Ramos (cell line): ENCODE results near the gene DENND1C.
"Not testable (repeated sequence)": the region's sequence is repeated elsewhere in the genome, so short reads cannot be mapped to it uniquely, and the experiment has no call there.

Source experiments
- in situ Hi-C: fragments of 300-500 bp; cut with MboI; formaldehyde crosslinking; loops from one replicate; pipeline ENCODE4 v1.14.3; 2022; ENCODE audit warnings: low sequenced_read_pairs; ENCODE audit not compliant: unreplicated experiment

DENND1C gene

DNA sequence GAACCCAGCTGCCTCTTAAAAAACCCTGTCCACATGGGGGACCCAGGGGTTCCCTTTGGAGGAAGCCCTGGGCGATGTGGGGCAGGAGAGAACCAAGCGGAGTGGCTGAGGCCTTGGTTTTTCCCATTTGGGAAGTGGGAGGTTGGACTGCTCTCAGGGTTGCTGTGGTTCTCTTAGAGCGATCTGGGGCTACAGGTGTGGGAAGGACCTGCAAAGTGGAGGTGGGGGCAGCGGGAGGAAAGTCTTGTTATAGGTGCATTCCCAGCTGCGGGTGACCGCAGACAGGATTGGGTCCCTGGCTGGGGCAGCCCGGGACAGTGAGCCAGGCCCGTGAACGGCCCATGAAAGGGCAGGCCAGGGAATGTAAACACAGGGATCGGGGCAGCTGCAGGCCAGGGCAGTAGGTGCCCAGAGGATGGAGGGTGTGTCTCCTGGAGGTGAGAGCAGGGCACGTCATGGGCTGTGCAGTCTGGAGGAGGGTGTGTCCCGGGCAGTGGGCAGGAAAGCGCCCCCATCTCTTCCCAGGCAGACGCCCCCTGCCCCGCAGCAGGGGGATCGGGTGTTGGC lies 22.8 kb downstream of the DENND1C start:
- in situ Hi-C loops = no loop called here

DNA sequence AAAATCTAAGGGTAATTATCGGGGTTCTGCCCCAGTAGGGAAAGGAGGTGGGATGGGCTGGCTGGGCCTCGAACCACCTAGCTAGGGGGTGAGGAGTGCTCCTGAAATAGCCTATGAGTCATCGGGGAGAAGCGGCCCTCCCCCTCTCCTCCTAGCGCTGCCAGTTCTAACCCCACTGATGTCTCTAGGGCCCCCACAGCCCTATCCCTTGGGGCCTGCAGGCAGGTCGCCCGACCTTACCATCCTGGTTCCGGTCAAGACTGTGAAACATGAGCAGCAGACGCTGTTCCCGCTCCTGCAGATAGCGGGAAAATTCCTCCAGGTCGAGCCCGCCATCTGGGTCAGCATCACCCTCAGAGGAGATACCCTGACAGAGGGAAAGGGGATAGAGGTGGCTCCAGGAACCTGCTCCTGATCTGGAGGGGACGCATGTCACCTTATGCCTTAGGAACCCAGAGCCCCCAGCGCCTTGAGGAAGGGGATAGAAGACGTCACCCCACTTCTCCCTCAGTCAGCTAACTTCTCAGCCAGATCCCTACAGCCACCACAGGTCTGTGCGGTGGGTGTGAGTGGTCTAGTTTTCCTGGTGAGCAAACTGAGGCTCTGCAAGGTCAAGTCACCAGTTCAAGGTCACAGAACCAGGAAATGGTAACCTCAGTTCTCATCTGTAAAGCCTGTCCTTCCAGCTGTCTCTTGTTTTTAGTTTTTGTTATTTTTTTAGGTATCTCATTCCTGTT lies 23.5 kb downstream of the DENND1C start:
- in situ Hi-C loops = no loop called here

DNA sequence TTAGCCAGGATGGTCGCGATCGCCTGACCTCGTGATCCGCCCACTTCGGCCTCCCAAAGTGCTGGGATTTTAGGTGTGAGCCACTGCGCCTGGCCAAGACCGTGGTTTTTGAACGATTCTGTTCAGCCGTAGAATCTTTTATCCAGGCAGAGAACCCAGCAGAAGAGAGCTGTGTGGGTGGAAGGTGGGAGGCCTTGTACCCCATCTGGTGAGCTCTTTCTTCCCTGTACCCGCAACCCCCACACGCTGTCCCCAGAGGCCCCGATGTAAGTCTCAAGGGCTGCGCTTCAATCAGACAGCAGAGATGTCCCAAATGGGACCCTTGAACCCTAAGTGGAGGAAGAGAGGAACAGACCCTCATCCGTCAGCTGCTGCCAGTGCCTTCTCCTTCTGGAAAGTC lies 25.7 kb downstream of the DENND1C start:
- in situ Hi-C loops = no loop called here

DNA sequence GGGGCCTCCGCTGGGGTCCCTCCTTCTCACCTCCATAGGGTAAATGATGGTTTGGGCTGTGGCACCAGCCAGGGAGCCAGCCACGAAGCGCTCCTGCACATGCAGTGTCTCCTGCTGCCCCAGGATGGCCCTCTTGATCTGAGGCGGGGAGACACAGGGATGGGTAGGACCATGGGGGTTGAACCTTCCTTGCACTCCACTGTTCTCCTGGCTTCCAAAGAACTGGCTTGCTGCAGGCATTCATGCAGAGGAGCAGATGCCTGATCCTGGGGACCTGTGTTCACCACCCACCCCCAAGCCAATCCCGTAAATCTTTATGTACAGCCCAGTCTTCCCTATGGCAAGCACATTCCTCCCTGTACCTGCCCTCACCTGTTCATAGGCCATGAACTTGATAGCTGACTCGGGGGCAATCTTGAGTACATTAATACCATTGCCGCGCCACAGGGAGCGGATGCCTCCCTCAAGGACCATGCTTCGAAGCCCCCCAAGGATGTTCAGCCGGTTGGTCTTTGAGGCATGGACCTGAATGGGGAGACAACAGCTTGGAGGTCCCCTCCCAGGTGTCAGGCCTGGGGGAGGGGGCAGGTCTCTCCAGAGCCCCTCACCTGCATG lies 27.5 kb downstream of the DENND1C start:
- in situ Hi-C loops = no loop called here

DNA sequence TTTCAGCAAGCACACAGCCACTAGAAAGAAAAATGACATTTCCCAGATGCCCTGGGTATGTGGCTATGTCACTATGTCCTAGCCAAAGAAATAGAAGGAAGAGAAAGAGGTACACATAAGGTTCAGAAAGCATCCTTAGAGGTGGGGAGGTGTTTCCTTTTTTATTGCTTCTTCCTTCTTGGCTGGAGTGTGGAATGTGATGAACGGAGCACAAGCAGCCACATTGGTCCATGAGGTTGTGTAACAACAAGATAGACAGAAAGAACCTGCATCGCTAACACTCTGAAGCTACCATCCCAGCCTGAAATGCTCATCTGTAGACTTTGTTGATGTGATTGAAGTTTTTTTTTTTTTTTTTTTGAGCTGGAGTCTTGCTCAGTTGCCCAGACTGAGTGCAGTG lies 28.7 kb downstream of the DENND1C start:
- in situ Hi-C loops = no loop called here

DNA sequence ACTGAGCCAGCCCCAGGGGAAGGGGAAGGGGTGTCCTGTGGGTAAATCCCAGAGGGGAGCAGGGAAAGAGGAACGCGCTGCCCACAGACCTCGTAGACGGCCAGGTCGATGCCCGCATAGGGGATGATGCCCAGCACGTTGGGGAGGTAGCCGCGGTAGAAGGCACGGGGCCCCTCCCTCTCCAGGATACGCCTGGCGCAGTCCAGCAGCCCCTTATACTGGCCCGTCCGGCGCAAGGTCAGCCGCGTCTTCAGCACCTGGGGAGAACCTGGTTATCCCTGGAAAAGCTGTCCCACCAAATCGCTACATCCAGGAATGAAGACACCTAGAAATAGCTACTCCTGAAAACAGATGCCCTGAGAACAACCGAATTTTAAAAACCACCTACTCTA lies 29.4 kb downstream of the DENND1C start:
- in situ Hi-C loops = no loop called here

DNA sequence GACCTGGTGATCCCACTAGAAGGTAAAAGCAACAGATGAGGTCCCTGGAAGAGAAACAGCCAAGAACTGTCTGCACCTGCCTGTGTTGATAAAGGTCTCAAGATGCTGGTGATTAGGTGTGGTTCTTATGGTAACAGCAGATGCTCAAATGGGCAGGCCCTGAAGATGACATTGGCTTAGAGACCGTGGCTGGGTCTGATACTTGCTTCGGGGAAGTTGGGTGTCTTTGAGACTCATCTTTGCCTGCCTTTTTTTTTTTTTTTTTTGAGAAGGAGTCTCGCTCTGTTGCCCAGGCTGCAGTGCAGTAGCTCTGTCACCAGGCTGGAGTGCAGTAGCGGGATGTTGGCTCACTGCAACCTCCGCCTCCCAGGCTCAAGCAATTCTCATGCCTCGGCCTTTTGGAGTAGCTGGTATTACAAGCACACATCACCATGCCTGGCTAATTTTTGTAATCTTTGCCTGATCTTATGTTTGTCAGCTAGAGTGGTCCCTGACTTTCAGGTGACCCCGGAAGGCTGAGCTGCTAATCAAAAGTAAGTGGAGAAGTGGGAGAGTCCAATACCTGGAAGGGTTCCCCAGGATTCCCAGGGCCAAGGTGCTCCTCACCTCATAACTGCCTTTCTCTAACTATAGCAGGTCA lies 29.9 kb downstream of the DENND1C start:
- in situ Hi-C loops = no loop called here

DNA sequence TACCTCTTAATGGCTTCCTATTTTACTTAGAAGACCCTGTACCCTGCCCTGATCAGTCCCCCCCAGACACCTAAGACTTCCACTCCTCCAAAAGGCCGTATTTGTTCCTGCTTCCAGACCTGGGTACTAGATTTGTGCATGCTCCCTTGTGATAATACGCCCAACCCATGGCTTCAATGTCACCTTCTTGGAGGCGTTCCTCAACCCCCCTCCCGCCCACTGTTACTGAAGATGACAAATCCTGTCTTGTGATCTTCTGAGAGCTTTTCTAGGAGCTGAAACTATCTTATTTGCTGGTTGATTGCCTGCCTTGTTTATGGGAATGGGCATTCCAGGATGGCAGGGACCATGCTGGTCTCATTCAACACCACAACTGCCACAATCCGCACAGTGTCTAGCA lies 31.4 kb downstream of the DENND1C start:
- in situ Hi-C loops = no loop called here

DNA sequence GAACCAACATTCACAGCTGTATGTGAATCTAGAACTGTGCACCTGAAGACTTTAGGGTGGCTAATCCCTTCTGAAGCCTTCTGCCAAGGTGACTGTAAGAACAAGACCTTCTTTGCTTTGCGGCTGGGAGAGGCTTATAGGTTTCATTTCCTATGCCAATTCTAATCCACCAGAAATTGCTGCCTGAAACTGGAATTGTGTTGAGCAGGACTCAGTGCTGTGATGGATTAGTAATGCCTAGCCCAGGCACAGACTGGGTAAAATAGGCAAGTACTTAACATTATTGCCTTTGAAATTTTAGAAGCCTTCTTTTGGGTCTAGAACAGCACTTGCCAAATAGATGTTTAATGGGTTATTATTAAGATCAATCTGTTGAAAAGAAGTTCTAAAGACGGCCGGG lies 33.5 kb downstream of the DENND1C start:
- in situ Hi-C loops = no loop called here

DNA sequence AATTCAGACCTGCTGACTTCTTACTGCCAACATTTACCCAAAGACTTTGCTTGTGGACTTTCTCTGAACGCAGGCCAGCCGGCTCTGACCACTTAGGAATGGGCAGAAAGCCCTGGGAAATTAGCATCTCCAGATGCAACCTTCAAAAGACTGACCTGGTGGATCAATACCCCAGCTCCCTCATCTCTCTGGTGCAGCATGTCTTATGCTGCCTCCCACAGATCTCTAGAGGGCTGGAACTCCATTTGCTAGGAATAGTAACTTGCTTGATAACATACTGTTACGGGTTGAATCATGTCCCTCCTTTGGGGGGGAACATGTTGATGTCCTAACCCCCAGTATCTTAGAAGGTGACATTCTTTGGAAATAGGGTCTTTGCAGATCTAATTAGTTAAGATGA lies 35.1 kb downstream of the DENND1C start:
- in situ Hi-C loops = no loop called here

DNA sequence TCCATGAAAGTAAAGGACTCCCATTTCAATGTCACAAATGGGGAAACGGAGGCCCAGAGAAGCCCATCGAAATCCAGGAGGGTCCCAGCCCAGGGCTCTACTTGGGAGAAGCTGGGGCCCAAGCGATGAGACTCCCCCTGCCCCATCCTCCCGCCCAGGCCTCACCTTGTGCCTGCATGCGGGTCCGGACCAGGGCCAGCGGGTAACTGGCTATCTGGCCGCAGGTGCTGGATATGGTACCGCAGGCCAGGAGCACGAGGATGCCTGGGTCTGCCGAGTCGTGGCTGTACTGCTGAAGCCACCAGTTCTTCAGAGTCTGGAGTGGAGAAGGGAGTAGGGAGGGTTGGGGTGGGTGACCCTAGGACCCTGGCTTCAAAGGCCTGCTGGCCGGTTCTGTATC lies 37.6 kb downstream of the DENND1C start:
- in situ Hi-C loops = no loop called here

DNA sequence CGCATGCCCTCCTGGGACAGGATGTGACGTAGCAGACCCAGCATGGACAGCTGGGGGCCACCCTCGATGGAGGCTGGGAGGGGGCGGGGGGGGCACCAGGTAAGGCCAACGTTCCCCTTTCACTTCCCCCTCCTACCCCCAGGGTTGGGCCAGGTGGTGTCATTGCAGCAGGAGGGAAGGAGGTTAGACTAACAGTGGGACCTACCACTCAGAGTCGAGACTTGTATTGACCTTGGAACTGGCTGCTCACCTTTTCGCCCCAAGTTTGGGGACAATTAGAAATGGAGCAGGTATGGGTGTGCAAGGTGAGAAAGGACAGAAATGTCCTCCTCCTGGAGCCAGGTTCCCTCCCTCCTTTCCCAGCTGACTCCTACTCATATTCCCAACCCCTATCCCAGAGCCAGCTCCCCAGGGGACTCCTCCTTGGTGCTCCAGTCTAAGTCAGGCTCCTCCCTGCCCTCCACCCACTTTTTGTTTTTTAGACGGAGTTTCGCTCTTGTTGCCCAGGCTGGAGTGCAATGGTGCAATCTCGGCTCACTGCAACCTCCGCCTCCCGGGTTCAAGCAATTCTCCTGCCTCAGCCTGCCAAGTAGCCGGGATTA lies 39.4 kb downstream of the DENND1C start:
- in situ Hi-C loops = no loop called here

DNA sequence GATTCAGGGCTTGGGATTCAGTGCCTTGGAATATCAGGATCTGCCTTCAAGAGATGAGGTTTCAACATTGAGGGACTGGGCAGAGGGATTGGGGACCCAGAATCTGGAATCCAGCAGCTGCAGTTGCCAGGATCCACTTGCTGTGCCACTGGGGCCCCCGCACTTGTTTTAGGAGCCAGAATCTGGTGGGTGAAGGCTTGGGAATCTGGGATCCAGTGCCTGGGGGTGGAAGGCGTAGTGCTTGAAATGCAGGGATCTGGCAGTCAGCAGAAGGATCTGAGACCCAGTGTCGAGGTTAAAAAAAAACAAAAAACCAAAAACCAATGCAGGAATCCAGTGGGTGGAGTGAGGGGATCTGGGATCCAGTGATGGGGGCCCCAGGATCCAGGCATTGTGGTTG lies 40.7 kb downstream of the DENND1C start:
- in situ Hi-C loops = no loop called here

DNA sequence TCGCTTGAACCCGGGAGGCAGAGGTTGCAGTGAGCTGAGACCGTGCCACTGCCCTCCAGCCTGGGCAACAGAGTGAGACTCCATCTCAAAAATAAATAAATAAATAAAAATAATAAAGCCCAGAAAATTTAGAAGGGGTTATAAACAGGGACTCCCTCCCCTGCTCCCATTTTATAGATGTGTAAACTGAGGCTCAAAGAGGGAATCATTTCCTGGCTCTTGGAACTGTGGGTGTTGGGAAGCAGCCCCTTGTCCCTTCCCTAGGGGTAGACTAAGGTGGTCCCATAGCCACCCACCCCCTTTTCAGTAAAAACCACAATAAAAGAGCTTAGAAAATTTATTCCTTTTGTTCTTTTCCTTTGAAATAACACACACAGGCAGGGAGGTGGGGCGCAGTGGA lies 41.8 kb downstream of the DENND1C start:
- in situ Hi-C loops = no loop called here

DNA sequence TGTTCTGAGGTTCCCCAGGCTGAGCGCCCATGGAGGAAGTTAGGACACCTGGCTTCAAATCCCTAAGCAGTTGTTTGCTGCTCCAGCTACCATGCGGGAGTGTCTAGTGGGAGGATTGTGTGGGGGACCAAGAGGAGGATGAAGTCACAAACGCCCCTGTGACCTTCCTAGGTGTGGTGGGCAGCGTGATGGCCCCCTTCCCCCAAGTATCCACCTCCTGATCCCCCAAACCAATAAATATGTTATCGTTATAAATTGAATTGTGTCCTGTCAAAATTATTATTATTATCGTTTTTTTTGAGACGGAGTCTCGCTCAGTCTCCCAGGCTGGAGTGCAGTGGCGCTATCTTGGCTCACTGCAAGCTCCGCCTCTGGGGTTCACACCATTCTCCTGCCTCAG lies 47.9 kb downstream of the DENND1C start, which contains the start of gene SLC25A41:
Gene SLC25A41, minus strand, starts transcription at position 101 of the 400 bp plus-strand sequence. Its CDS starts 70 bp downstream, at position 31.
- in situ Hi-C loops = no loop called here

DNA sequence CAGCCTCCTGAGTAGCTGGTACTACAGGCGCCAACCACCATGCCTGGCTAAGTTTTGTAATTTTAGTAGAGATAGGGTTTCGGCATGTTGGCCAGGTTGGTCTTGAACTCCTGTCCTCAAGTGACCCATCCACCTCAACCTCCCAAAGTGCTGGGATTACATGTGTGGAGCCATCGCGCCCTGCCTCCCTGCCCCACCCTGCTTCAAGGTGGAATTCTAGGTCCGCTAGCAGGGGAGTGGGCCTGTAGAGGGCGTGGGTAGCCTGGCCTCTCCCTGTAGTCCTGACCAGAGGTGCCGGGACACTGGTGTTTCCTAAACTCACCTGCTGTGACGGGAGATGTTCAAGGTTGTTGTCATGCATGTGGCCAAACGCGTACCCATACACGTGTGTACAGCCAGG lies 48.4 kb downstream of the DENND1C start:
- in situ Hi-C loops = no loop called here

DNA sequence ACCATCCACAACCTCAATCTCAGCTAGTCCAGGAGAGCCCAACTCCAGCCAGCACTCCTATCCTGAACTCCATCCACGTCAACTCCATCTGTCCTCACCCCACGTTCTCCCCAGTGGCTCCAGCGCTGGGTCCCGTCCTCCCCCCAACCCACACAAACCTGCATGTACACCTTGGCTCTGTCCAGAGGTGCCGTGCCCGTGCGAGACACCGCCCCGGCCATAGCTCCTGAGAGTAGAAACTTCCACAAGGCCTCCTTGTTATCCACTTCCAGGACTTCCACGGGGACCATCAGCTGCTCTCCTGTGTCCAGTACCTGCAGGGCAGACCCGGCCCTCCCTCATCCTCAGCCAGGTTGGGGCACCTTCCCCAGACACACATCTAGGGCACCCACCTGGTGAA lies 49.7 kb downstream of the DENND1C start:
- in situ Hi-C loops = no loop called here

DNA sequence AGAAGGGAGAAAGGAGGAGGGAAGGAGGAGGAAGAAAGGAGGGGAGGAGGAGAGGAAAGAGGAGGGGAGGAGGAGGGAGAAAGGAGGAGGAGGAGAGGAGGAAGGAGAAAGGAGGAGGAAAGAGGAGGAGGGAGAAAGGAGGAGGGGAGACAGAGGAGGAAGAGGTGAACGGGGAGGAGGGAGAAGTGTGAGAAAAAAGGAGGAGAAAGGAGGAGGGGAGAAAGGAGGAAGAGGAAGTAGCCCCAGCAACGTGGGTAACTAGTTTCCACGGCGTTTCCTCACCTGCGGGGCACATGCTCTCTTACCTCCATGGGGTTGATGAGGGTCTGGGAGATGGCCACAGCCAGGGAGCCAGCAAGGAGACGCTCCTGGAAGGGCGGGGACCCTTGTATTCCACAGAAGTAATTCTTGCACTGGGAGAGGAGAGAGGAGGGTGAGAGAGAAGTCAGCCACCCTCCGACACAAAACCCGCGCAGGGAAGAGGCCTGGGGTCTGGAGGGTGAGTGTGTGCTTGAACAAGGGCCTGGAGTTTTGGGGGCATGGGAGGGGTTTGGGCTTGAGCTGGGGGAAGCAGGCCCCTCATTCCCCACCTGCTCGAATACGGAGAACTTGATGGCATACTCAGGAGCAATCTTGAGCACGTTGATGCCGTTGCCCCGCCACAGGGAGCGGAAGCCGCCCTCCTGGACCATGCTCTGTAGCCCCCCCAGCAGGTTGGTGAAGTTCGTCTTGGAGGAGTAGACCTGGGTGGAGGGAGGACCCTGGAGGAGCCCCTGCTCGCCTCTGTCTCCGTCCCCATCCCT lies 52.0 kb downstream of the DENND1C start:
- in situ Hi-C loops = no loop called here

DNA sequence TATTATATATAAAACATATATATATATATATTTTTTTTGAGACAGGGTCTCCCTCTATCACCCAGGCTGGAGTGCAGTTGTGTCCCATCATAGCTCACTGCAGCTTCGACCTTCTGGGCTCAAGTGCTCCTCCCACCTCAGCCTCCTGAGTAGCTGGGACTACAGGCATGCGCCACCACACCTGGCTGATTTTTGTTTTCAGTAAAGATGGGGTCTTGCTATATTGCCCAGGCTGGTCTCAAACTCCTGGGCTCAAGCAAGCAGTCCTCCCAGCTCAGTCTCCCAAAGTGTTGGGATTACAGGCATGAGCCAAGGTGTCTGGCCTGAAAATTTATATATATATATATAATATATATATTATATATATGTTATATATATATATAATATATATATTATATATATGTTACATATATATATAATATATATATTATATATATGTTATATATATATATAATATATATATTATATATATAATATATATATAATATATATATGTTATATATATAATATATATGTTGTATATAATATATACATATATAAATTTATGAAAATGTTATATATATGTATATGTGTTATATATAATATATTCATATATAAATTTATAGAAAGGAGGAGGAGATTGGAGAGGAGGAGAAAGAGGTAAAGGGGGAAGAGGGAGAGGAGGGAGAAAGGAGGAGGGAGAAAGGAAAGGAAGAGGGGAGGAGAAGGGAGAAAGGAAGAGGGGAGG lies 52.7 kb downstream of the DENND1C start:
- in situ Hi-C loops = not testable (repeated sequence)
